Endothelial cell of umbilical vein (primary cell): Measurements from ENCODE around the gene VAV2.

Source experiments
- CTCF ChIP-seq, 2 donors: IDR thresholded peaks; 1 replicate in 1 of 2; 2 replicates in 1 of 2; pipeline ENCODE4 v1.5.1; 2011; ENCODE audit warnings: low read length in 2 of 2, mild to moderate bottlenecking in 2 of 2, moderate library complexity in 2 of 2, control low read depth in 1 of 2, inconsistent platforms in 1 of 2, low read depth in 1 of 2; ENCODE audit not compliant: insufficient read depth in 1 of 2; ENCODE audit errors: extremely low read depth in 1 of 2
- EZH2 ChIP-seq: IDR thresholded peaks from 2 replicates; pipeline ENCODE4 v1.6.1; 2012; ENCODE audit warnings: borderline replicate concordance, low read depth, mild to moderate bottlenecking, moderate library complexity, low read length, inconsistent platforms; ENCODE audit not compliant: severe bottlenecking
- JUN ChIP-seq: IDR thresholded peaks from 2 replicates; pipeline ENCODE4 v1.6.1; 2011; ENCODE audit warnings: borderline replicate concordance, low read depth; ENCODE audit not compliant: insufficient read length, insufficient read depth
- POLR2A ChIP-seq: IDR thresholded peaks from 2 replicates; pipeline ENCODE4 v1.6.1; 2012; ENCODE audit warnings: low read depth, mild to moderate bottlenecking, control low read depth, low read length
- POLR2AphosphoS5 ChIP-seq: IDR thresholded peaks from 2 replicates; pipeline ENCODE4 v1.6.1; 2012; ENCODE audit warnings: low read depth, mild to moderate bottlenecking, control low read depth, low read length, moderate library complexity; ENCODE audit not compliant: insufficient read depth

GRCh38 chr9:134039386-134040175 lies 47.5 kb upstream of the VAV2 start:
- TF ChIP-seq POLR2AphosphoS5 (no peak), CTCF (IDR thresholded peaks at IDR 0.05; ENCODE audit: extremely low read depth in 1 of 2, insufficient read depth in 1 of 2, low read depth in 1 of 2, low read length in 2 of 2) (no peak), POLR2A (no peak), EZH2 (no peak), JUN (no peak)
